Loucy (cell line): ENCODE results near the gene EFNB1.

Source experiments
- H2AFZ ChIP-seq: fragments of 200-600 bp; sonication (generic); 2 replicates; pipeline ENCODE4 v1.6.0; 2016; ENCODE audit warnings: antibody characterized with exemption, mild to moderate bottlenecking, low read length, moderate library complexity
- H3F3A ChIP-seq: fragments of 200-600 bp; 2 replicates; pipeline ENCODE4 v1.6.0; 2016; ENCODE audit warnings: antibody characterized with exemption, low read depth, mild to moderate bottlenecking
- H3K27me3 ChIP-seq: fragments of 200-600 bp; sonication (generic); 2 replicates; pipeline ENCODE4 v1.6.1; 2014; ENCODE audit warnings: low read length, mild to moderate bottlenecking; ENCODE audit not compliant: insufficient read depth, poor library complexity, severe bottlenecking
- H3K36me3 ChIP-seq: fragments of 200-600 bp; sonication (generic); 2 replicates; pipeline ENCODE4 v1.6.1; 2016; ENCODE audit warnings: low read length; ENCODE audit not compliant: insufficient read depth
- H3K4me1 ChIP-seq: fragments of 200-600 bp; sonication (generic); 2 replicates; pipeline ENCODE4 v1.5.1; 2014; ENCODE audit warnings: low read length, mild to moderate bottlenecking; ENCODE audit not compliant: insufficient read depth, poor library complexity, severe bottlenecking
- H3K4me2 ChIP-seq: fragments of 200-600 bp; sonication (generic); 2 replicates; pipeline ENCODE4 v1.6.0; 2014; ENCODE audit warnings: antibody characterized with exemption, low read length, low read depth, mild to moderate bottlenecking; ENCODE audit not compliant: poor library complexity, severe bottlenecking
- H3K4me3 ChIP-seq: fragments of 200-600 bp; sonication (generic); 2 replicates; pipeline ENCODE4 v1.5.1; 2014; ENCODE audit warnings: low read length, mild to moderate bottlenecking, mixed read lengths; ENCODE audit not compliant: poor library complexity, severe bottlenecking
- H3K79me2 ChIP-seq: fragments of 200-600 bp; sonication (generic); 2 replicates; pipeline ENCODE4 v1.6.1; 2014; ENCODE audit warnings: low read length; ENCODE audit not compliant: insufficient read depth
- H3K9ac ChIP-seq: fragments of 200-600 bp; sonication (generic); 2 replicates; pipeline ENCODE4 v1.6.0; 2014; ENCODE audit warnings: mild to moderate bottlenecking, low read depth, low read length, moderate library complexity; ENCODE audit not compliant: poor library complexity, severe bottlenecking
- H3K9me2 ChIP-seq: fragments of 200-600 bp; sonication (generic); replicated peaks from 2 replicates; pipeline ENCODE4 v1.6.1; 2016; ENCODE audit warnings: low read depth, low read length, mixed read lengths
- H3K9me3 ChIP-seq: fragments of 200-600 bp; sonication (generic); 2 replicates; pipeline ENCODE4 v1.6.1; 2014; ENCODE audit warnings: mild to moderate bottlenecking, antibody characterized with exemption, low read length, low read depth; ENCODE audit not compliant: insufficient read depth
- H4K20me1 ChIP-seq: fragments of 200-600 bp; sonication (generic); 2 replicates; pipeline ENCODE4 v1.6.0; 2014; ENCODE audit warnings: antibody characterized with exemption, low read length, mild to moderate bottlenecking; ENCODE audit not compliant: insufficient read depth, poor library complexity, severe bottlenecking
- EZH2phosphoT487 ChIP-seq: fragments of 200-600 bp; IDR thresholded peaks from 2 replicates; pipeline ENCODE4 v1.6.1; 2018; ENCODE audit warnings: antibody characterized with exemption, mild to moderate bottlenecking, moderate library complexity, borderline replicate concordance
- TF ChIP-seq, protein P1 (sequence below): fragments of 200-600 bp; sonication (generic); conservative IDR thresholded peaks from 2 replicates; pipeline ENCODE4 v1.5.1; 2014; ENCODE audit warnings: mild to moderate bottlenecking, antibody characterized with exemption, low read length

The EFNB1 gene

DNA sequence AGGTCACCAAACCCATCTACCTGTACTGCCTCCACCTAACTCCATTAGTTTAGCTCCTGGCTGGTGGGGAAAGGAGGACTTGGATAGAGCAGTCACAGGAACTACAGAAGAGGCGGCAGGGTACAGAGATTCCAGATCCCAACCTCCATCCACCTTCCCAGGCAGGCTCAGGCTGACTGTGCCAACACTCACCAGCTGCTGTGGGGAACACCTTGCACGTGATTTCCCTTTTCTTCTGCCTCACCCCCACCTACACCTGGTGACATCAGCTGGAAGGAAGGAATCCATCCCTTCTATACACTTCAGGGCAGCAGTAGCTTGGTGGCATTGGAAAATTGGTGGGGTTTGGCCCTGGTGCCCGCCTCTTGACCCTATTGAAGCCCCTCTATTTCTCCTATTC, 41.5 kb downstream of the EFNB1 start:
- Histone ChIP-seq H3K27me3 (no peaks in the 10 kb centered on the region), H3K36me3 (no peaks in the 10 kb centered on the region), H3F3A (no peaks in the 10 kb centered on the region), H3K79me2 (no peaks in the 10 kb centered on the region), H3K9me2 (no peaks in the 10 kb centered on the region), H3K9me3 (no peaks in the 10 kb centered on the region), H2AFZ (no peak overlapping the region), H4K20me1 (no peaks in the 10 kb centered on the region), H3K9ac (no peak overlapping the region), H3K4me1 (no peaks in the 10 kb centered on the region), H3K4me2 (no peak overlapping the region), H3K4me3 (no peak overlapping the region)
- TF ChIP-seq, protein P1, sequence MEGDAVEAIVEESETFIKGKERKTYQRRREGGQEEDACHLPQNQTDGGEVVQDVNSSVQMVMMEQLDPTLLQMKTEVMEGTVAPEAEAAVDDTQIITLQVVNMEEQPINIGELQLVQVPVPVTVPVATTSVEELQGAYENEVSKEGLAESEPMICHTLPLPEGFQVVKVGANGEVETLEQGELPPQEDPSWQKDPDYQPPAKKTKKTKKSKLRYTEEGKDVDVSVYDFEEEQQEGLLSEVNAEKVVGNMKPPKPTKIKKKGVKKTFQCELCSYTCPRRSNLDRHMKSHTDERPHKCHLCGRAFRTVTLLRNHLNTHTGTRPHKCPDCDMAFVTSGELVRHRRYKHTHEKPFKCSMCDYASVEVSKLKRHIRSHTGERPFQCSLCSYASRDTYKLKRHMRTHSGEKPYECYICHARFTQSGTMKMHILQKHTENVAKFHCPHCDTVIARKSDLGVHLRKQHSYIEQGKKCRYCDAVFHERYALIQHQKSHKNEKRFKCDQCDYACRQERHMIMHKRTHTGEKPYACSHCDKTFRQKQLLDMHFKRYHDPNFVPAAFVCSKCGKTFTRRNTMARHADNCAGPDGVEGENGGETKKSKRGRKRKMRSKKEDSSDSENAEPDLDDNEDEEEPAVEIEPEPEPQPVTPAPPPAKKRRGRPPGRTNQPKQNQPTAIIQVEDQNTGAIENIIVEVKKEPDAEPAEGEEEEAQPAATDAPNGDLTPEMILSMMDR, result no peak
- TF ChIP-seq EZH2phosphoT487, result no peak

- Histone ChIP-seq H3K9me2 (no peaks in the 10 kb centered on the region), H3K27me3 (no peaks in the 10 kb centered on the region), H4K20me1 (no peaks in the 10 kb centered on the region), H3K4me1 (no peaks in the 10 kb centered on the region), H3F3A (no peaks in the 10 kb centered on the region), H2AFZ (no peak overlapping the region), H3K36me3 (no peaks in the 10 kb centered on the region), H3K79me2 (no peaks in the 10 kb centered on the region), H3K9me3 (no peaks in the 10 kb centered on the region), H3K4me3 (no peak overlapping the region), H3K9ac (no peak overlapping the region), H3K4me2 (no peak overlapping the region)
- no peak for TF ChIP-seq EZH2phosphoT487
- TF ChIP-seq, protein P1, result no peak
These were observed 43.4 kb downstream of the EFNB1 start for GRCh38 chrX:68872171-68872570.

DNA sequence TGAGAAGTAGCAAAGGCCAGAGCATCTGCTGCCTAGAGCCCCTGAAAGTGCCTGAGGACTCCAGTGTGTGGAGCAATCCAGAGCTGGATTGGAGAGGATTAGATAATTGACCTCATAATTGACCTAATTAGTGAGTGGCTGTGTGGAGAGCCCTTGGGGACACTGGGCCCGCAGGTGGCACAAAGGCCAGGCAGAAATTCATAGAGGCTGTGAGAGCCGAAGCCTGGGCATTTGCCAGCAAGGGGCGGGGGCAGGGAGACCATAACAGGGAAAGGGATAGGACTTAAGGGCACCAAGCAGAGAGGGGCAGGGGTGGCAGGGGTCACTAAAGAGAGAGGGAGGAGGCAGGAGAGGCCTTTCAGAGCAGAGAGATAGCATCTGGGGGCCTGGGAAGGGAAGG, 45.3 kb downstream of the EFNB1 start:
- H3K36me3 ChIP-seq, result no peaks in the 10 kb centered on the region
- no peaks in the 10 kb centered on the region for H3K79me2 ChIP-seq
- no peaks in the 10 kb centered on the region for H3K9me3 ChIP-seq
- H2AFZ ChIP-seq, result no peak overlapping the region
- H3K4me2 ChIP-seq, result no peak overlapping the region
- H4K20me1 ChIP-seq, result no peaks in the 10 kb centered on the region
- H3K9me2 ChIP-seq, result no peaks in the 10 kb centered on the region
- no peak overlapping the region for H3K9ac ChIP-seq
- H3K27me3 ChIP-seq, result no peaks in the 10 kb centered on the region
- H3F3A ChIP-seq, result no peaks in the 10 kb centered on the region
- TF ChIP-seq, protein P1, result no peak
- TF ChIP-seq EZH2phosphoT487, result no peak
- no peak overlapping the region for H3K4me3 ChIP-seq
- no peaks in the 10 kb centered on the region for H3K4me1 ChIP-seq
